ENCODE results near the gene SLC25A38. TPM values are rescaled to one million over a fixed set of nuclear protein-coding genes. Genes with fewer than 3 reads are reported as not detected.

Gene SLC25A38
- total RNA-seq, 1 donor from 2014 or later: 19.3 TPM

DNA sequence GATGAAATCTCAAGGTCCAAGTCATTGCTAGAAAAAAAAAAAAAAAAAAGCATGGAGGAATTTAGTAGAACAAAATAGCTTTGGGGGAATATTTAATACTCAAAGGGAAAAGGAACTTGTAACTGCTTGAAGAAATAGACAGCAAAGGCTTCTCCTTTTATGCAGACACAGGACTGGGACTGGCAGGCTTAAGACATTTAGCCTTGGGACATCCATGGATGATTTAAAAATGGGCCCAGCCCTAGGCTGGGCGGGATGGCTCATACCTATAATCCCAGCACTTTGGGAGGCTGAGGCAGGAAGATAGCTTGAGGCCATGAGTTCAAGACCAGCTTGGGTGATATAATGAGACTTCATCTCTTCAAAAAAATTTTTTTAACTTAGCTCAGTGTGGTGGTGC, 43.1 kb downstream of the SLC25A38 start:
- no peak for DNase-seq (ENCODE audit: low spot score)
- Mint-ChIP-seq H3K27me3 (ENCODE audit: insufficient read depth, low read depth) (peaks cover 4% of the 10 kb centered on the region), H3K9me3 (peaks cover 2% of the 10 kb centered on the region), H3K36me3 (no peaks in the 10 kb centered on the region), H3K4me3 (no peak overlapping the region), H3K27ac (no peak overlapping the region), H3K4me1 (no peaks in the 10 kb centered on the region)
- Histone ChIP-seq H2AFZ (replicated peaks) (no peak overlapping the region), H4K20me1 (ENCODE audit: low read depth) (no peaks in the 10 kb centered on the region), H3K9ac (no peak overlapping the region), H3K9me3 (ENCODE audit: low read depth) (no peaks in the 10 kb centered on the region), H3K4me1 (no peaks in the 10 kb centered on the region), H3K4me3 (no peak overlapping the region), H3K36me3 (no peaks in the 10 kb centered on the region), H3F3A (ENCODE audit: low read depth) (no peaks in the 10 kb centered on the region), H3K79me2 (ENCODE audit: low read depth) (no peaks in the 10 kb centered on the region), H3K27me3 (no peaks in the 10 kb centered on the region), H3K27ac (no peak overlapping the region), H3K4me2 (no peak overlapping the region)
- TF ChIP-seq CTCF (IDR thresholded peaks at IDR 0.05) (no peak), EZH2 (IDR thresholded peaks at IDR 0.05) (no peak), EZH2phosphoT487 (IDR thresholded peaks at IDR 0.05) (no peak)

DNA sequence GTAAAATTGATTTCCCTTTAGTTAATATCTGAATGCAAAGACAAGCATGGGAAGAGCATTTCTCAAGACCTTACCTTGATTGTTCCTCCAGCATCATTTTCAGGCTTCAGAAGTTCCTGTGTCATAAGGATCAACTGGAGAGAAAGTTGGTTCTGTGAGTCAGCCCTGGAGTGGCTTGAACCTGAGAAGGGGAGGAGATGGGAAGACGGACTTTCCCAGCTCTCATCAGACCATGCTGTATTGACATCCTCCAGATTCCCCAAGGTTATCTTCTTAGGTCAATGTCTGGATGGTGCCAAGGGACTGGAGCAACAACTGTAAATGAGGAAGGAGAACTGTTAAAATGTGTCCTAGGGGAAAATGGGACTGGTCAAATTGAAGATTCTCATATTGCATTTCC, 44.3 kb downstream of the SLC25A38 start:
- Histone ChIP-seq H3F3A (ENCODE audit: low read depth) (no peaks in the 10 kb centered on the region), H4K20me1 (ENCODE audit: low read depth) (no peaks in the 10 kb centered on the region), H3K4me3 (no peak overlapping the region), H3K9me3 (ENCODE audit: low read depth) (no peaks in the 10 kb centered on the region), H2AFZ (replicated peaks) (no peak overlapping the region), H3K9ac (no peak overlapping the region), H3K27ac (no peak overlapping the region), H3K79me2 (ENCODE audit: low read depth) (no peaks in the 10 kb centered on the region), H3K4me2 (no peak overlapping the region), H3K4me1 (no peaks in the 10 kb centered on the region), H3K27me3 (no peaks in the 10 kb centered on the region), H3K36me3 (no peaks in the 10 kb centered on the region)
- Mint-ChIP-seq H3K4me3 (no peak overlapping the region), H3K9me3 (no peaks in the 10 kb centered on the region), H3K27me3 (ENCODE audit: insufficient read depth, low read depth) (peaks cover 2% of the 10 kb centered on the region), H3K4me1 (no peaks in the 10 kb centered on the region), H3K27ac (no peak overlapping the region), H3K36me3 (no peaks in the 10 kb centered on the region)
- no peak for DNase-seq (ENCODE audit: low spot score)
- TF ChIP-seq EZH2 (IDR thresholded peaks at IDR 0.05) (no peak), CTCF (IDR thresholded peaks at IDR 0.05) (no peak), EZH2phosphoT487 (IDR thresholded peaks at IDR 0.05) (no peak)

DNA sequence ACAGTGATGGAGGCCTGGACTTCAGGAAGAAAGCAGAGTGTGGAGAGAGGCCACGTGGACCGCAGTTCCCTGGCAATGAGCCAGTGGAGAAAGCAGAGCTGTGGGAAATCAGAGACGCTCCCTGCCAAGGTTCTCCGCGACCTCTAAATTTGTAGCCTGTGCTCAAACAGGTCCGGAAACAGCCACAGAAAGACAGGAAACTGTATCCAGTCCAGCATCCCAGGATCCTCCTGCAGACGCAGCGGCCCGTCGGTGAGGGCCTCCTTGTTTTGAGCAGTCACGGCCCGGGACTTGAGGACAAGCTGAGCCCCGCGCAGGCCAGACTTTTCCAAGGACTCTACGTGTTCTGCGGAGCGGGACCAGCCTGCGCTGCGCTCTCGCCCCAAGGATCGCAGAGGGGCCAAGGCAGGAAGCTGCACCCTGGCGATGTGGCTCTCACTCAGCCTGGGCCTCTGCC, 45.6 kb downstream of the SLC25A38 start:
- Histone ChIP-seq H3K27me3 (no peaks in the 10 kb centered on the region), H3K79me2 (ENCODE audit: low read depth) (no peaks in the 10 kb centered on the region), H3K4me2 (no peak overlapping the region), H3K27ac (no peak overlapping the region), H3K4me1 (no peaks in the 10 kb centered on the region), H3K9ac (no peak overlapping the region), H2AFZ (replicated peaks) (no peak overlapping the region), H3K36me3 (no peaks in the 10 kb centered on the region), H3K4me3 (no peak overlapping the region), H3F3A (ENCODE audit: low read depth) (no peaks in the 10 kb centered on the region), H3K9me3 (ENCODE audit: low read depth) (no peaks in the 10 kb centered on the region), H4K20me1 (ENCODE audit: low read depth) (no peaks in the 10 kb centered on the region)
- Mint-ChIP-seq H3K36me3 (no peaks in the 10 kb centered on the region), H3K9me3 (no peaks in the 10 kb centered on the region), H3K27me3 (ENCODE audit: insufficient read depth, low read depth) (peaks cover 2% of the 10 kb centered on the region), H3K4me1 (no peaks in the 10 kb centered on the region), H3K4me3 (no peak overlapping the region), H3K27ac (no peak overlapping the region)
- no peak for DNase-seq (ENCODE audit: low spot score)
- TF ChIP-seq EZH2 (IDR thresholded peaks at IDR 0.05): no peak
- TF ChIP-seq CTCF (IDR thresholded peaks at IDR 0.05): no peak
- no peak for TF ChIP-seq EZH2phosphoT487 (IDR thresholded peaks at IDR 0.05)

All from neural progenitor cell (in vitro differentiated cells).